Keratinocyte (primary cell): ENCODE results near the gene MAEA.

ENCODE experiments used
- EZH2 ChIP-seq: IDR thresholded peaks from one replicate; pipeline ENCODE4 v1.6.1; 2012; ENCODE audit warnings: inconsistent platforms, mild to moderate bottlenecking, low read length, moderate library complexity
- TF ChIP-seq, protein P1 (sequence below), 3 experiments: IDR thresholded peaks in 1 of 3; conservative IDR thresholded peaks in 1 of 3; optimal IDR thresholded peaks in 1 of 3; 2 replicates in 2 of 3; 3 replicates in 1 of 3; pipeline versions ENCODE3 to v1.5.1; 2011; ENCODE audit warnings: low read length in 3 of 3, mild to moderate bottlenecking in 3 of 3, moderate library complexity in 2 of 3, control low read depth in 1 of 3, inconsistent platforms in 1 of 3; ENCODE audit not compliant: insufficient read depth in 2 of 3; ENCODE audit errors: extremely low read depth in 1 of 3

- TF ChIP-seq, protein P1, sequence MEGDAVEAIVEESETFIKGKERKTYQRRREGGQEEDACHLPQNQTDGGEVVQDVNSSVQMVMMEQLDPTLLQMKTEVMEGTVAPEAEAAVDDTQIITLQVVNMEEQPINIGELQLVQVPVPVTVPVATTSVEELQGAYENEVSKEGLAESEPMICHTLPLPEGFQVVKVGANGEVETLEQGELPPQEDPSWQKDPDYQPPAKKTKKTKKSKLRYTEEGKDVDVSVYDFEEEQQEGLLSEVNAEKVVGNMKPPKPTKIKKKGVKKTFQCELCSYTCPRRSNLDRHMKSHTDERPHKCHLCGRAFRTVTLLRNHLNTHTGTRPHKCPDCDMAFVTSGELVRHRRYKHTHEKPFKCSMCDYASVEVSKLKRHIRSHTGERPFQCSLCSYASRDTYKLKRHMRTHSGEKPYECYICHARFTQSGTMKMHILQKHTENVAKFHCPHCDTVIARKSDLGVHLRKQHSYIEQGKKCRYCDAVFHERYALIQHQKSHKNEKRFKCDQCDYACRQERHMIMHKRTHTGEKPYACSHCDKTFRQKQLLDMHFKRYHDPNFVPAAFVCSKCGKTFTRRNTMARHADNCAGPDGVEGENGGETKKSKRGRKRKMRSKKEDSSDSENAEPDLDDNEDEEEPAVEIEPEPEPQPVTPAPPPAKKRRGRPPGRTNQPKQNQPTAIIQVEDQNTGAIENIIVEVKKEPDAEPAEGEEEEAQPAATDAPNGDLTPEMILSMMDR (optimal IDR thresholded peaks at IDR 0.05 in 1 of 3, IDR thresholded peaks at IDR 0.05 in 1 of 3, conservative IDR thresholded peaks at IDR 0.05 in 1 of 3; ENCODE audit: extremely low read depth in 1 of 3, insufficient read depth in 2 of 3, low read length in 3 of 3): no peak
- no peak for TF ChIP-seq EZH2
Measured at GRCh38 chr4:1316537-1317168, 27.0 kb downstream of the MAEA start.
